HPDE6-E6E7 (cell line): ENCODE data around the gene ACAT1.
"Not testable (repeated sequence)": the region's sequence is repeated elsewhere in the genome, so short reads cannot be mapped to it uniquely, and the experiment has no call there.

ENCODE experiments used
- DNase-seq: peaks from one replicate; pipeline ENCODE4 v3.0.0; 2011; ENCODE audit warnings: missing footprints; ENCODE audit errors: extremely low spot score

ACAT1 gene

GRCh38 chr11:108144615-108145014 is 23.2 kb downstream of the ACAT1 start:
- no peak for DNase-seq

GRCh38 chr11:108147150-108147549 is 25.8 kb downstream of the ACAT1 start:
- no peak for DNase-seq

- DNase-seq = no peak
Measured at GRCh38 chr11:108148556-108148955, 27.2 kb downstream of the ACAT1 start.

GRCh38 chr11:108154591-108154990 is 33.2 kb downstream of the ACAT1 start:
- DNase-seq = no peak

GRCh38 chr11:108160970-108161566 is 39.7 kb downstream of the ACAT1 start:
- no peak for DNase-seq

- DNase-seq = not testable (repeated sequence)
Measured at GRCh38 chr11:108162878-108163277, 41.5 kb downstream of the ACAT1 start.

GRCh38 chr11:108167624-108168023 is 46.3 kb downstream of the ACAT1 start:
- no peak for DNase-seq

- no peak for DNase-seq
Measured at GRCh38 chr11:108170184-108170583, 48.8 kb downstream of the ACAT1 start.

GRCh38 chr11:108177570-108177969 is 56.2 kb downstream of the ACAT1 start:
- no peak for DNase-seq

GRCh38 chr11:108193725-108194124 is 72.4 kb downstream of the ACAT1 start:
- no peak for DNase-seq

- DNase-seq = no peak
Measured at GRCh38 chr11:108196901-108197300, 75.5 kb downstream of the ACAT1 start.
